Activated T-cell treated with anti-CD3 and anti-CD28 coated beads, Interleukin-2, amount 50 U/mL, for 4 hours (primary cell): ENCODE results near the gene PAGR1. TPM values are rescaled to one million over a fixed set of nuclear protein-coding genes. Genes with fewer than 3 reads are reported as not detected.
"Not testable (repeated sequence)": the region's sequence is repeated elsewhere in the genome, so short reads cannot be mapped to it uniquely, and the experiment has no call there.

Experiments
- ATAC-seq, 2 donors: fragments of 200-7000 bp; cut with Tn5 transposase; one replicate each; pipeline ENCODE4 v1.10.0; 2021
- DNase-seq: peaks from one replicate; pipeline ENCODE4 v3.0.0-alpha.2; 2020
- H3K27me3 Mint-ChIP-seq: one replicate; pipeline ENCODE4 v1.8.0; 2021; ENCODE audit warnings: low read depth, mixed read lengths
- H3K36me3 Mint-ChIP-seq: one replicate; pipeline ENCODE4 v1.8.0; 2022; ENCODE audit warnings: mixed read lengths; ENCODE audit not compliant: insufficient read depth
- H3K4me1 Mint-ChIP-seq: one replicate; pipeline ENCODE4 v1.8.0; 2021; ENCODE audit warnings: low read depth, mixed read lengths
- H3K4me3 Mint-ChIP-seq: one replicate; pipeline ENCODE4 v1.8.0; 2021; ENCODE audit warnings: mild to moderate bottlenecking, moderate library complexity, mixed read lengths
- H3K9me3 Mint-ChIP-seq: one replicate; pipeline ENCODE4 v1.8.0; 2021; ENCODE audit warnings: mixed read lengths
- total RNA-seq, 3 donors: library from RNA; stranded (reverse); gene quantifications; one replicate each; pipeline ENCODE4 v1.2.1, GENCODE V29; 2021

Gene PAGR1
- total RNA-seq = 10 to 100 TPM; 35.2 to 40.9 (median 40.7) TPM

DNA sequence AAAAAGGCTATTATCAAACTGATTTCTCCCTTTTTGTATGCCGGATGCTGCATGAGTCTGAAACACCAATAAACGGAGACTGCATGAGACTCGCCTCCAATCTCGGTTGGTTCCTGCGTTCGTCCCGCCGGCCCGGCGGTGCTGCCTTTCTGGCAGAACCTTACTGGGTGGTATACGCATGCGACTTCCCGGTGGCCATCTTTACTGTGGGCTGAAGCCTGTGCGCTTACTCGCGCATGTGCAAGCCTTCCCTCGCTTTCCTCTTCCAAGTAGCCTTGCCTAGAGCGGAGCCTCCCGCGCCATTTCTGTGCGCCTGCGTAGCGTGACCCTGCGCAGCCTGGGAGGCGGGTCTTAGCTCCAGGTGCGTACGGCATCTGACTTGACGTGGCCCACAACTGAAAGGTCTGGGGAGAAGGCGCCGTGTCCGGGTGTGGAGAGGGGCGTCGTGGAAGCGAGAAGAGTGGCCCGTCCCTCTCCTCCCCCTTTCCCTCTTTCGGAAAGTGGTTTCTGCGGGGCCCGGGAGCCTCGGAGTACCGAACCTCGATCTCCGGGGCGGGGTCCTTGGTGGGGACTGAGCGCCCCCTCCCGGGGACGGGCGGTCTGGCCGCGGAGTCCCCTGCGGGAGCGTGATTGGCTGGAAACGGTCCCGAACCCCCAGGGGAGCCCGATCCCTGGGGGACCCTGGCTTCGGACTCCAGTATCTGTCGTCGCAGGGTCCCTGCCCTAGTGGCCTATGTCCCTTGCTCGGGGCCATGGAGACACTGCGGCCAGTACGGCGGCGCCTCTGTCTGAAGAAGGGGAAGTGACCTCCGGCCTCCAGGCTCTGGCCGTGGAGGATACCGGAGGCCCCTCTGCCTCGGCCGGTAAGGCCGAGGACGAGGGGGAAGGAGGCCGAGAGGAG is at the start of gene PAGR1:
Gene PAGR1, plus strand, starts transcription at position 360 of the 901 bp plus-strand sequence. Its CDS starts 374 bp downstream, at position 734.
- peak within 1 kb of the TSS; percentile 96 for H3K4me3 Mint-ChIP-seq
- DNase-seq = peak; percentile 98
- ATAC-seq = peak; percentile 70 to 73
- H3K36me3 Mint-ChIP-seq = peaks cover 16% of the 10 kb centered on the region
- no peaks in the 10 kb centered on the region for H3K27me3 Mint-ChIP-seq
- peaks cover 68% of the 10 kb centered on the region for H3K4me1 Mint-ChIP-seq
- H3K9me3 Mint-ChIP-seq = no peaks in the 10 kb centered on the region

DNA sequence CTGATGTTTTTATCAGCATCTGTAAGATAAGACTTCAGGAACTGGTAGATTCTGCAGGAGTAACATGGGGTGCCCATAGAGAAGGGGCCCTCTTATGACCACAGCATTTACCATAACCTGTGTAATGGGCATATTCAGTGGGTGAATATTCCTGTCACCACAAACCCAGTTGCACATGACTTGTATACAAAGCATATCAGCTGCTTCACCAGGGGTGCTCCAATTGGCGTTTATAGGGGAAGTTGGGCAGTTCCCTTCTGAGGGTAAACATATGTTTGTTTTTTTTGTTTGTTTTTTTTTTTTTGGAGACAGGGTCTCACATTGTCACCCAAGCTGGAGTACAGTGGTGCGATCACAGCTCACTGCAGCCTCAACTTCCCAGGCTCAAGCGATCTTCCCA is 49.4 kb upstream of the PAGR1 start:
- no peak for DNase-seq
- Mint-ChIP-seq H3K4me1 (peaks cover 12% of the 10 kb centered on the region), H3K9me3 (no peaks in the 10 kb centered on the region), H3K36me3 (no peaks in the 10 kb centered on the region), H3K4me3 (no peak overlapping the region), H3K27me3 (no peaks in the 10 kb centered on the region)
- ATAC-seq = no peak

DNA sequence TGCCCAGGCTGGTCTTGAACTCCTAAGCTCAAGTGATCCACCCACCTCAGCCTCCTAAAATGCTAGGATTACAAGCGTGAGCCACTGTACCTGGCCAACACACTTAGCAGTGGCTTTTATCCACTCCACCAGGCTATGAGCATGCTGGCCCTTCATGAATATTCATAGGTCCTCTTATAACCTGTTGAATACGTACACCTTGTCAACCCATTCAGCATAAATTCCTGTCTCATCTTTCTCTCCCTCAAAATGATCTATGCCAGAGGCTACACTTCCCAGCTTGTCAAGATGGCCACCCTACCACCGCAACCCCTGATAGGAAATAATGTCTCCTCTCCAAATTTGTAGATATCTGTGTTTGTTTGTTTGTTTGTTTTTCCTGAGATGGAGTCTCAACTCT is 48.9 kb upstream of the PAGR1 start:
- no peak for DNase-seq
- Mint-ChIP-seq H3K4me3 (no peak overlapping the region), H3K4me1 (peaks cover 12% of the 10 kb centered on the region), H3K9me3 (no peaks in the 10 kb centered on the region), H3K36me3 (no peaks in the 10 kb centered on the region), H3K27me3 (no peaks in the 10 kb centered on the region)
- ATAC-seq = no peak

DNA sequence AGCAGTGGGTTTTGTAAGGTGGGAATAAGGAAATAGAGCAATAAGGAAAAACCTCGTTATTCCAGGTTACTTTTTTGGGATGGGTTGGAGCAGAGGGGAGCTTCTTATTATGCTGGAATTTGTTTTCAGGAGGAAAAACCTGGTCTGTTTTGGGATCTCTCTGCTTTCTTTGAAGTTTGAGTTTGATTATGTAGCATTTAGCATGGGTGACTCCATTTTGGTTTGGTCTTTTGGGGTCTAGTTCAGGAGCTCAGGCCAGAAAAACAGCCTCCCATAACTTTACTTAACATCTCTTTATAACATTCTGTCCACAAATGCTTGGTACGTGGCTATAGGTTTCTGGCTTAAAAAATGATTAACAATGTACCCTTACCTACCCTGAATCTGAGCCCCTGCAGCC is 46.4 kb upstream of the PAGR1 start:
- Mint-ChIP-seq H3K4me3 (no peak overlapping the region), H3K4me1 (peaks cover 3% of the 10 kb centered on the region), H3K36me3 (no peaks in the 10 kb centered on the region), H3K27me3 (no peaks in the 10 kb centered on the region), H3K9me3 (no peaks in the 10 kb centered on the region)
- ATAC-seq (no peak), DNase-seq (no peak)

DNA sequence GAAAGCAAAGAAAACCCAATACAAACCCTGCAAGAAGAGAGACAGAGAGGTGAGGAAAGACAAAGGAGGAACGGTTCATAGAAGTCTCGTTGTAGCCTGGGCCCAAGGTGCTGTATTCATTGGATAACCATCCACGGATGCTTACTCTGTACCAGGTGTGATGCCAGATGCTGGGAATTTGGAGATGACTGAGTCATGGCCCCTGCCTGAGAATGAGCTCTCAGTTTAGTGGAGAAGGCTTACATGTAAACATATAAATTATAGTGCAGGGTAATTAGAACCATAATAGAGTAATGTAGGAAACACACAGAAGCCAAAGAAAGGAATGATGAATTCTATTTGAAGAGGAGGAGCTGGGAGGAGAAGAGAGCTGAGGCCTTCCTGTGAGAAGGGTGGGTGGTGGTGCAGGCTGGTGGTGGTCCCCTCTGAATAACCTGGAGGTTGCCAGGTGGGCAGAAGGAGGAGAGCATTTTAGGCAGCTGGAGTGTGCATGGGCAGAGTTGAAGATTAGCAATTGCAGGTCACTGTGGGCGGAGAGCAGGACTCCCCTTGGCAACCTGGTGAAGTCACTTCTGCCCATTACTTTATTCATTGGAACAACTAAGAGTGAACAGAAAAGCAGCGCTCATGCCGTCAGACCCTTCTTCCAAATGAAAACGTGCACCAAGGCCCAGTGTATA is 45.6 kb upstream of the PAGR1 start:
- DNase-seq = no peak
- ATAC-seq = no peak

DNA sequence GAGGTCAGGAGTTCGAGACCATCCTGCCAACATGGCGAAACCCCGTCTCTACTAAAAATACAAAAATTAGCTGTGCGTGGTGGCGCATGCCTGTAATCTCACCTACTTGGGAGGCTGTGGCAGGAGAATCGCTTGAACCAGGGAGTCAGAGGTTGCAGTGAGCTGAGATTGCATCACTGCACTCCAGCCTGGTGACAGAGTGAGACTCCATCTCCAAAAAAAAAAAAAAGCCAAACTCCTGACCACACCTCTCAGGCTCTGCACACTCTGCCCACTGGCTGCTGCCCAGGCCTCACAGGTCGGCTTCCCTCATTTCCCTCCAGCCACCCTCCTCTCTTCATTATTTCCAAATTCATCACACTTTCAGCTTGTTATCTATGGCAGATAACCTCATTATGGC is 43.6 kb upstream of the PAGR1 start:
- H3K36me3 Mint-ChIP-seq, H3K4me3 Mint-ChIP-seq, H3K27me3 Mint-ChIP-seq, ATAC-seq, DNase-seq, H3K9me3 Mint-ChIP-seq, H3K4me1 Mint-ChIP-seq: not testable (repeated sequence)

More for the DNA sequence above, 45.6 kb upstream of the PAGR1 start:
- no peaks in the 10 kb centered on the region for H3K36me3 Mint-ChIP-seq
- no peak overlapping the region for H3K4me3 Mint-ChIP-seq
- peaks cover 4% of the 10 kb centered on the region for H3K4me1 Mint-ChIP-seq
- no peaks in the 10 kb centered on the region for H3K9me3 Mint-ChIP-seq
- no peaks in the 10 kb centered on the region for H3K27me3 Mint-ChIP-seq

DNA sequence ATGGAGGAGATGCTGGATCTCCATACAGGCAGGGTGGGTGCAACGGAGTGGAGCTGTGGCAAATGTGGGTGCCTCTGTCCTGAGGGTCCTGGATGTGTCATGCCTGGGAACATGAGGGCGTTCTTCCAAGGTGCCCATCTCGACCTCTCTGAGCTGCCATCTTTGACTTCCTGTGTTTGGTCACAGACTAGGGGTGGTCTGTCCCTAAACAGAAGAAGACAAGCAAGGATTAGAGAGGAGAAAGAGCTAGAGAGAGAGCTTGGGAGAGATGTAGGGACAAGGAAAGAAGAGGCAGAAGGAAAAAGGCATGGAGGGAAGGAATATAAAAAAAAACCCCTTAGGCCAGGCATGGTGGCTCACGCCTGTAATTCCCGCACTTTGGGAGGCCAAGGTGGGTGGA is 41.2 kb upstream of the PAGR1 start:
- H3K4me3 Mint-ChIP-seq = no peak overlapping the region
- H3K9me3 Mint-ChIP-seq = no peaks in the 10 kb centered on the region
- H3K36me3 Mint-ChIP-seq = no peaks in the 10 kb centered on the region
- ATAC-seq = no peak
- no peaks in the 10 kb centered on the region for H3K27me3 Mint-ChIP-seq
- DNase-seq = no peak
- H3K4me1 Mint-ChIP-seq = peaks cover 4% of the 10 kb centered on the region

DNA sequence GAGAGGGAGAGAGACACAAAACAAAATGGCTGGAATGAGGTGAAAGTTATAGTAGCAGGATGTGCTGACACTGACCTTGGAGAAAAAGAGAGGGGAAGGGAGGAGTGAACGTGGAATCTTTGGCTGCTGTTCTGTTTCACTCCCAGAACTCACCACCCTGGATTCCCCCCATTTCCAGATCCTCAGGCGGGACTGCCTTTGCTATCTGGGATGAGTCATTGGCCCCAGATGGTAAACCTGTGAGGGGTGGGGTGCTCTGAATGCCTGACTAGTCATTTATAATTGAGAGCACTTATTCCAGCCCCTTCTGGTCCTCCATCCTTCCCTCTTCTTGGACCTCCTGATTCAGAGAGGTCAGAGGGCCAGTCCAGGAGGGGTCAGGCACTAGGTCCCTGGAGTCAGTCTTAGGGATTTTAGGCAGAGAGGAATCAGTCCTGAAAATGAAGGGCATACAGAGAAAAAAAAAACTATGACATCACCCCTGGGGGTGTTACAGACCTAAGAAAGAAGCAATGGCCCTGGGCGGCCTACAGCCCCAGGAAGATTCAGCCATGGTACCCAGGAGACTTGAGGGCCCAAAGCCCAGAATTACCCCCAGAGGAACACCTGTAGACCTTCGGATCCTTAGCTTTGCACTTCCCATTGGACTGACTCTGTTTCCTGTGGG is 40.1 kb upstream of the PAGR1 start:
- ATAC-seq = no peak
- Mint-ChIP-seq H3K9me3 (no peaks in the 10 kb centered on the region), H3K36me3 (no peaks in the 10 kb centered on the region), H3K27me3 (no peaks in the 10 kb centered on the region), H3K4me1 (peaks cover 3% of the 10 kb centered on the region), H3K4me3 (no peak overlapping the region)
- DNase-seq = no peak

DNA sequence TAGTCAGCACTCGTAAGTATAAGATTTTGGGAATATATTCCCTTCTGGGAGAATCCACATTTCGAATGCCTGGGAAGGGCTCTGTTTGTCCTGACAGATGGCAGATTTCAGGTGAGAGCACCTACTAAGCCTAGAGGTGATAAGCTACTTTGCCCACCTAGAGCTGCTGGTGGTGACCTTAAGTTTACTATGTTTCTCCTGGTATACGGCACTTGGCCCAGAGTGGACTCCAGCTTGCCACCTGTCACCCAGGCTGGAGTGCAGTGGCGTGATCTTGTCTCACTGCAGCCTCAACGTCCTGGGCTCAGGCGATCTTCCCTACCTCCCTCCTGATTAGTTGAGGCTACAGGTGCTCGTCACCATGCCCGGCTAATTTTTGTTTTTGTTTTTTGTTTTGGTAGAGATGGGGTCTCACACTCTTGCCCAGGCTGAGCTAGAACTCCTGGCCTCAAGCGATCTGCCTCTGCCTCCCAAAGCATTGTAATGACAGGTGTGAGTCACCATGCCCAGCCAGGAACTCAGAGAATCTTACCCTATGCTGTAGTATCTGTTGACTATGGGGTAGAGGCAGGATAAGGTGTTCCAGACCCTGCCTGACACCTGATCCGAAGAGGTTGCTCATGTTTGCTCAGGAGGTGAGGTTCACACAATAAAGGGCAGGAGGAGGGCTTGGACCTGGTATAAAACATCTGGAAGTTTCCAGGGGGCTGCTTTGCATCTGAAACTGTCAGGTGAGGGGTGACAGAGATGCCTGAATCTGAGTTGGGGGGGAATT is 38.2 kb upstream of the PAGR1 start, which contains the start of gene ZG16:
Gene ZG16, plus strand, starts transcription at position 681 of the 775 bp plus-strand sequence. CDS start 1,011 bp downstream, outside the sequence.
- H3K4me1 Mint-ChIP-seq = peaks cover 3% of the 10 kb centered on the region
- DNase-seq (no peak), ATAC-seq (no peak)
- no peaks in the 10 kb centered on the region for H3K36me3 Mint-ChIP-seq
- no peaks in the 10 kb centered on the region for H3K27me3 Mint-ChIP-seq
- H3K4me3 Mint-ChIP-seq = no peak within 1 kb of the TSS
- H3K9me3 Mint-ChIP-seq = no peaks in the 10 kb centered on the region

DNA sequence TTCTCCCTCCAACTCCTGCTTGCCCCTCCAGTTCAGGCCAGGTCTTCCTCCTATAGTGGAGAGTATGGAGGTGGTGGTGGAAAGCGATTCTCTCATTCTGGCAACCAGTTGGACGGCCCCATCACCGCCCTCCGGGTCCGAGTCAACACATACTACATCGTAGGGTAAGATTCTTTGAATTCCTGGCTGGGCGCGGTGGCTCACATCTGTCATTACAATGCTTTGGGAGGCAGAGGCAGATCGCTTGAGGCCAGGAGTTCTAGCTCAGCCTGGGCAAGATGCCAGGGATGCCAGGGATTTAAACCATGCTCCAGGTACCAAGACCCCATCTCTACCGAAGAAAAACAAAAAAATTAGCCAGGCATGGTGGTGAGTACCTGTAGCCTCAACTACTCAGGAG is 36.5 kb upstream of the PAGR1 start:
- Mint-ChIP-seq H3K36me3 (no peaks in the 10 kb centered on the region), H3K27me3 (no peaks in the 10 kb centered on the region), H3K9me3 (no peaks in the 10 kb centered on the region), H3K4me1 (peaks cover 13% of the 10 kb centered on the region), H3K4me3 (no peak overlapping the region)
- no peak for DNase-seq
- no peak for ATAC-seq

DNA sequence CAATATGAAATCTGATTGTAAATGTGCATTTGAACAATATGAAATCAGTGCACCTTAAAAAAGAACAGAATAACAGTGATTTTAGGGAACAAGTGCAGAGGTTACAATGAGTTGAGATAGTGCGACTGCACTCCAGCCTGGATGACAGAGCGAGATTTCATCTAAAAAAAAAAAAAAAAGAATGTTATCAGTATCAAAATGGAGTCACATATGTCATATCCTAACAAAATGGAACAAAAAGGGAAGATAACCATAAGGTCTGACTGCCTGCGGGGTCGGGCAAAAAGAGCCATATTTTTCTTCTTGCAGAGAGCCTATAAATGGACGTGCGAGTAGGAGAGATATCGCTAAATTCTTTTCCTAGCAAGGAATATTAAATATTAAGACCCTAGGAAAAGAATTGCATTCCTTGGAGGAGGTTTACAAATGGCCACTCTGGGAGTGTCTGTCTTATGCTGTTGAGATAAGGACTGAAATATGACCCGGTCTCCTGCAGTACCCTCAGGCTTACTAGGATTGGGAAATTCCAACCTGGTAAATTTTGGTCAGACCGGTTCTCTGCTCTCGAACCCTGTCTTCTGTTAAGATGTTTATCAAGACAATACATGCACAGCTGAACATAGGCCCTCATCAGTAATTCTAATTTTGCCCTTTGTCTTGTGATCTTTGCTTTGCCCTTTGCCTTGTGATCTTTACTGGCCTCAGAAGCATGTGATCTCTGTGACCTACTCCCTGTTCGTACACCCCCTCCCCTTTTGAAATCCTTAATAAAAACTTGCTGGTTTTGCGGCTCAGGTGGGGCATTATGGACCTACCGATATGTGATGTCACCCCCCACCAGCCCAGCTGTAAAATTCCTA is 32.6 kb upstream of the PAGR1 start:
- DNase-seq = not testable (repeated sequence)

DNA sequence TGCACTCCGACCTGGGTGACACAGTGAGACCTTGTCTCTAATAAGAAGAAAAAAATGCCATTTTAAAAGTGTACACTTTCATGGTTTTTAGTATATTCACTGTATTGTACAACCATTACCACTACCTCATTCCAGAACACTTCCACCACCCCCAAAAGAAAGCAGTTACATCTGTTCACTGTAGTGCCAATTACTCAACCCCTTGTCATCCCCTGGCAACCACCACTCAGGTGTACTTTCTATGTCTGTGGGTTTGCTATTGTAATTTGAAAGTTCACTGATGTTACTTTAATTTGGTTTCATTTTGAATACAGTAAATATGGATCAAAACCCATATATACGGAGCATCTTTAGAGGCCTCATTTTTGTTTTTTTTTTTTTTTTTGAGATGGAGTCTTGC is 31.8 kb upstream of the PAGR1 start:
- Mint-ChIP-seq H3K4me1 (peaks cover 23% of the 10 kb centered on the region), H3K27me3 (no peaks in the 10 kb centered on the region), H3K9me3 (no peaks in the 10 kb centered on the region), H3K36me3 (no peaks in the 10 kb centered on the region), H3K4me3 (no peak overlapping the region)
- ATAC-seq (peak; percentile 93 to 96), DNase-seq (peak; percentile 12)

More for the DNA sequence above, 32.6 kb upstream of the PAGR1 start:
- not testable (repeated sequence) for H3K4me3 Mint-ChIP-seq, ATAC-seq, H3K9me3 Mint-ChIP-seq, H3K27me3 Mint-ChIP-seq, H3K36me3 Mint-ChIP-seq
- H3K4me1 Mint-ChIP-seq = peaks cover 23% of the 10 kb centered on the region

DNA sequence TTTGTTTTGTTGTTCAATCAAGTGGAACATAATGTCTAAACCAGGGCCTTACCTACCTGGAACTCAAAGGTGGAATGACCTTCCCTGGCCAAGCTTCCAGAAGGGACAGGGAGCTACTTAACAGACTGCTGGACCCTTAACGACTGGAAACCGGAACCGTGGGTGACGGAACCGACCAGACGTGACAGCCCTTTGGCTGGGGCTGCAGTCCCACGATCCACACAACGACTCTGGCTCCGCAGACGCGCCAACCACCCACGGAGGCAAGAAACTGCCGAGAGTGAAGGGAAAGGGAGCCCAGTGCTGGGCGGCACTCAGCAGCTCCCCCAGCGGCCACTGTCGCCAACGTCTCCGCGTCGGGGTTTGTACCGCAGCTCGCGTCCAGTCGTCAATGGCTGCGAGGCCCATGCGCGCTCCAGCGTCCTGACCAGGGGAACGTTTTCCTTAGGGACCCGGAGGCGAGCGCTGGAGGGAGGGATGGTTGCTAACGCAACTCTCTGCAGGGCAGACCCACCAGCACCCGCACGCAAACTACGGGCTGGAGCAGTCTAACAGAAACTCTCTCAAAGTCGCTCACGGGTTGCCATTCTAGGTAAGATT is 31.0 kb upstream of the PAGR1 start:
- Mint-ChIP-seq H3K4me1 (peaks cover 27% of the 10 kb centered on the region), H3K4me3 (peak overlapping the region; percentile 55), H3K9me3 (no peaks in the 10 kb centered on the region), H3K27me3 (no peaks in the 10 kb centered on the region), H3K36me3 (no peaks in the 10 kb centered on the region)
- DNase-seq (peak; percentile 74), ATAC-seq (peak; percentile 70 to 72)
